Fibroblast of peridontal ligament (primary cell): ENCODE measurements around the gene GSPT1.

Source experiments
- DNase-seq: peaks from one replicate; pipeline ENCODE4 v3.0.0-alpha.2; 2010; ENCODE audit errors: extremely low read depth

The GSPT1 gene

DNA sequence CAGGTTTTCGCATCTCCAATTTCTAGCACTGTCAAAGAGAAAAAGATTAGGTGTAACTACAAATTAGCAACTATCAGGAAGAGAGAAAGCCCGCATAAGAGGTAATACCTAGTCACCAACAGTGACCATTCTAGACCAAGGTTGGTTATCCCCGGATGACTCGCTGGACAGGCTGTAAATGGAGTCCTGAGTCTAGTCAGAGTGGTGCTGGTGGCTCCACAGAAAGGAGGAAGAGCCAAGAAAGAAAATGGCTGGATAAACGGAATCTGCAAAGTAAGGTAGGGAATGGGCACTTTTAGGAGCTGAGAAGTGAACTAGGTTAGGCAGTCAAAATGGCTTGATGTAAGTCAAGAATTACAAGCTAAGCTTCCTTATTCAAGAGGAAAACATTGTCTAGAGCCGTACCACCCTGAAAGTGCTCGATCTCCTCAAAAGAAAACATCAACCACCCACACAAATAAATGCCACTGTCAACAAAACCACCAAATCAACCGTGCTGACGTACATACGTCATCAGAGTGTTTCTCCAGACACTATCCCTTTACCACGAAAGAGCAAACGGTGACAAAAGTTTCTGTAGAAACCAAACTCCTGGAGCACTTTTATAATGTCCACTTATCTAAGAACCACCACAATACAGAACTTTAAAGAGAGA lies 2.2 kb downstream of the GSPT1 start:
- DNase-seq: peak; percentile 43

- peak; percentile 87 for DNase-seq
Observed at GRCh38 chr16:11909653-11910545, 5.9 kb downstream of the GSPT1 start.

GRCh38 chr16:11907160-11907970 lies 8.4 kb downstream of the GSPT1 start:
- no peak for DNase-seq

DNA sequence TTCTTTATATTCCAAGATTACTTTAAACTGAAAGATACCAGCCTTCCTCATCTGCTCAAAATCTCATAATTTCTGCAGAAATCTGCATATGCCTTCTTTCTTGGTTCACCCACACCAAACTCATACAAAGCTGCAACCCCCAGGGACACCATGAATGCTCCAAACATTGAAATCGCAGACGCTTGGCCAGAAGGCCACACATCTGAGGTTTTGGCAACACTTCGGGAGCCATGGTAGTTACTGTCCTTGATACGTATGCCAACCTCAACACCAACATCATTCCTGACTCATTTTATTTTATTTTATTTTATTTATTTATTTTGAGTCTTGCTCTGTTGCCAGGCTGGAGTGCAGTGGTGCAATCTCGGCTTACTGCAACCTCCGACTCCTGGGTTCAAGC lies 11.8 kb downstream of the GSPT1 start:
- DNase-seq: no peak

GRCh38 chr16:11901091-11901490 lies 14.7 kb downstream of the GSPT1 start:
- DNase-seq: peak; percentile 17

DNA sequence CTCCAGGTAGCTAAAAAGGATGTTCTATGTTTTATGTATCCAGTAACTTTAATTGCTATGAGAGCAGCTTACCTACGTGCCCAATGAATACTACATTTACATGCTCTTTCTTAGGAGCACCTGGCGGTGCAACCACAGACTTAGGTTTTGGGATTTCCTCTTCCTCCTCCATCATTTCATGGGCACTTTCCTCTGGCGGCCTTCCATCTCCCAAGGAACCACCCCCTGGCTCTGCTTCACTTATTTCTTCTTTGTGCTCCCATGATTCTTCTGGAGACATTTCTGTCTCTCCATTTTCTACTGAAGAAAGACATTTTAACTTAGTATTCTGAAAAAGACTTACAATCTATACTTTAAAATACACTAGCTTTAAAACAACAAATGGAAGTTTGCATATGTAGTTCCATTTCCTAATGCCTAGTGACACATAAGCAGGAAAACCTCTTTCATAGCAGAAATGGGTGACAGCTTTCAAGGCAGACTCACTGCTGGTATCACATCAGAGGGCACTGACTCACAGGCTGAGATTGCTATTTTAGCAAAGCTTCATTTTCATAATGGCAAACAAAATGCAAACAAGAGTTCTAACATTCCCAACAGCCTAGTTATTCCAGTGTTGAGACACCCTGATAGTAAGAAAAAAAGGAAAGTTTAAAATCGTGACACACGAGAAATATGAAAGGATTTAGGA lies 19.1 kb downstream of the GSPT1 start:
- peak; percentile 83 for DNase-seq

- no peak for DNase-seq
Observed at GRCh38 chr16:11893571-11893970, 22.2 kb downstream of the GSPT1 start.

GRCh38 chr16:11892761-11893160 lies 23.0 kb downstream of the GSPT1 start:
- no peak for DNase-seq

- no peak for DNase-seq
Observed at GRCh38 chr16:11890231-11890965, 25.4 kb downstream of the GSPT1 start.

GRCh38 chr16:11886881-11887280 lies 28.9 kb downstream of the GSPT1 start:
- no peak for DNase-seq

GRCh38 chr16:11884035-11884434 lies 31.7 kb downstream of the GSPT1 start:
- no peak for DNase-seq

GRCh38 chr16:11880007-11880406 lies 35.7 kb downstream of the GSPT1 start:
- no peak for DNase-seq

DNA sequence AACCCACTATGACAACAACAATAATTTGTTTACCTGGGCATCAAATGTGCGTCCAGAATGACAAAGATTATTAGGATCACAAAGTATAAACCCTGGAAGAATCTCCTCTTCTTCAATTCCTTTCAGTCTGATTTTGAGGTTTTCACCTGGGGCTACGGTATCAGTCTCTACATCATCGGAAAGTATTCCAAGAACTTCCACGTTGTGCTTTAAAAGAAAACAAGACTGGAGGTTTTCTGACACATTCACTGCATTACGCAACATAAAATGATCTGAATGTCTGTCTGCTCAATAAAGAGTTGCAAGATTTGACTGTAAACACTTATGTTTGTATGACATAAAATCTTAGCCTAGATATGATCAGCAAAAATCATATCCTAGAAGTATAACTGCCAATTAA lies 38.4 kb downstream of the GSPT1 start:
- DNase-seq: no peak

- DNase-seq: no peak
Observed at GRCh38 chr16:11876306-11876705, 39.5 kb downstream of the GSPT1 start.

GRCh38 chr16:11875721-11876120 lies 40.0 kb downstream of the GSPT1 start:
- DNase-seq: no peak

DNA sequence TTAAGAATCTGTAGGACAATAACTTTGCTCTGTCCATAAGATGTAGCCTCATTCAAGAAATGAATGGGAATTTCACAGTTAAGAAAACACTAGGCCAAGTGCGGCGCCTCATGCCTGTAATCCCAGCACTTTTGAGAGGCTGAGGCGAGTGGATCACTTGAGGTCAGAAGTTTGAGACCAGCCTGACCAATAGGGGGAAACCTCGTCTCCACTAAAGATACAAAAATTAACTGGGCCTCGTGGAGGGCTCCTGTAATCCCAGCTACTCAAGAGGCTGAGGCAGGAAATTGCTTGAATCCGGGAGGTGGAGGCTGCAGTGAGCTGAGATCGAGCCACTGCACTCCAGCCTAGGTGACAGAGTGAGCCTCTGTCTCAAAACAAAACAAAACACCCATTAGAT lies 44.6 kb downstream of the GSPT1 start:
- peak; percentile 67 for DNase-seq

DNA sequence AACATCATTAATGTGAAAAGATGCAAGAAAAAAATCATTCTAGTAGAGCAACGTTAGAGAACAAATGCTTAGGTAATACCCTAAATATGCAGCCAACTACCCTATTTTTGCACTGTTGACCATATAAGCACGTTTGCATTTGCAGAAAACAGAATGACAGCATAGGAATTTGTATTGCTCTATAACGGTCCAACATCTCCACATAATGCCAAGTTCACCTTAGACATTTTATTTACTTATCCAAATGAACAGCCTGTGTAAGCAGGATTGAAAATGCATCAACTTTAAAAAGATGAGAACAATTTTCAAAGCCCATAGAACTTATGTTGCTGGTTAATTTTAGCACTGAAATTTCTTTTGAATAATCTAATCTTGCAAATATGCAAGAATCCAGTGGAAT lies 45.4 kb downstream of the GSPT1 start:
- DNase-seq: no peak

DNA sequence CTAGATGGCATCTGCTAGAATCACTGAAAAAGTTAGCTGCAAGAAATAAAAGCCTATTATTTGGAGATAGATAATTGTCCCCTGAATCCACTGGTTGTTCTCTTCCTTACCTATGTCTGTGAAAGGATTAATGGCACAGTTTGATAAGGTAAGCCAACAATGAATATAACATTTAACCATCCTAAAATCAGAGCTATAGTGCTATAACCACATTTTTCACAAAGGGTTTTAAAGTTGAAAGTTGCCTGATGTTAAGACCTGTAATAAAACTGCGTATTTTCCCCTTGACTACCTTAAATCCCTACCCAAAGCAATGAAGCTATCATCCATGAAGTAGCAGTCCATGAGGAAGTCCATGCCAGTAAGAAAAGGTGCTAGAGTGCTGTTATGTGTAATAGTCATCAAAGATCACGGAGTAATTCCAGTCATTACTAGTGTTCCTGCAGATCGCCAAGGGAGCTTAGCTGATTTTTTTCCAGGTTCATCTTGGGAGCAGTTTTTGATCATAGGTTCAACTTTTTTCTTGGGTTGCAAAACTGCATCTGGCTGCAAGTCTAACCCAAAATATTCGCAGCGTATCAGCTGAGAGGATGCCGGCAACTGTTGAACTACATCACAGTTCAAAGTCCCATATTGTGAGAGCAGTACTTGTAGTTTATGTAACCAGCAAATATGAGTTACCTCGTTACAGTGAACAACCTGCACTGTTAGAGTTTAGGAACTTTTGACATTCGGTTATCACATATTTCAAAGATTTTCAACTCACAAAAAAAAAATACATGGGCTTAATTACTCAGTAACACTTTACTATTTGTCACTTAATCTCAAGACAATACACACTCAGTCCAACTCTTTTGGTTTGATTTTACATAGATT lies 46.2 kb downstream of the GSPT1 start:
- DNase-seq: no peak

GRCh38 chr16:11868412-11868980 lies 47.3 kb downstream of the GSPT1 start:
- DNase-seq: no peak

GRCh38 chr16:11862489-11862888 lies 53.3 kb downstream of the GSPT1 start:
- DNase-seq: no peak
